GM19240 (cell line): Measurements from ENCODE around the gene NAPG.
A peak's percentile ranks its signal among the peaks of the same experiment; 100 is the strongest.
"Not testable (repeated sequence)": the region's sequence is repeated elsewhere in the genome, so short reads cannot be mapped to it uniquely, and the experiment has no call there.

Experiments used
- DNase-seq: peaks from one replicate; pipeline ENCODE4 v3.0.0; 2011; ENCODE audit warnings: low spot score; ENCODE audit not compliant: insufficient read length

NAPG gene

GRCh38 chr18:10514082-10514481, 11.7 kb upstream of the NAPG start:
- no peak for DNase-seq

- DNase-seq = no peak
Measured at GRCh38 chr18:10514601-10515000, 11.2 kb upstream of the NAPG start.

DNA sequence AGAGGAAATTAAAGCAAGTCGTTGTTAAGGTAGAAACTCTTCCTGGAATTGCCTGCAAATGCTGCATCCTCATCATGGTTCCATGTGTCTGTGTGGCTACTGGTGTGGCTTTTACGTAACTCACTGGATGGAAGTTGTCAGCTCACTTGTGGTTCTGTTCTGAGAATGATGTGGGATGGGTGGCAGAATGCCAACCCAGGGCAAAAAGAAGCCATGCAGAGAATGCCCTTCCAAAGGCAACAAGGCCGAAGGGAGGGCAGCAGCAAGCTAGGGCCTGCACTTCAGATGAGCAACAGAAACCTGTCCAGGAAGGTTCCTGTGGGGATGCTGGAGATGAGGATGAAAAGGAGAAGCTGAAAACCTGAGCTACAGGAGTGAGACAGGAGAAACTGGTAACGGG, 10.4 kb upstream of the NAPG start:
- no peak for DNase-seq

DNA sequence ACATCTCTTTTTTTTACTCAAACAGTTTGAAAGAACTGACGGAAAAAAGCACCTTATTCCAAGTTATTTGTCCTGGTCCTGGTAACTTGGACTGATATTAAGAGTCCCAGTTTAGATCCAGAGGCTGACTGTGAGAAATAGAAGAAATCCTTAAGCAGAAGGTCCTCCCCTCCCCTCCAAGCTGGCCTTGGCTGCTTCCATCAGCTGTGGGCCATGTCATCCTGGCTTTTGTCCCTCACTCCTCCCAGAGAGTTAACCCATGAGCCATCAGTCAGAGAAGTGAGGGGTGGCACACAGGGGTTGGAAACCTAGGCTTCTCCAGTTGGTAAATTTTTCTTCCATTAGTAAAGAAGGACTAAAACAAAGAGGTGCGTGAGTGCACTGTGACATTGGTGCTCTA, 9.7 kb upstream of the NAPG start:
- DNase-seq = no peak

DNA sequence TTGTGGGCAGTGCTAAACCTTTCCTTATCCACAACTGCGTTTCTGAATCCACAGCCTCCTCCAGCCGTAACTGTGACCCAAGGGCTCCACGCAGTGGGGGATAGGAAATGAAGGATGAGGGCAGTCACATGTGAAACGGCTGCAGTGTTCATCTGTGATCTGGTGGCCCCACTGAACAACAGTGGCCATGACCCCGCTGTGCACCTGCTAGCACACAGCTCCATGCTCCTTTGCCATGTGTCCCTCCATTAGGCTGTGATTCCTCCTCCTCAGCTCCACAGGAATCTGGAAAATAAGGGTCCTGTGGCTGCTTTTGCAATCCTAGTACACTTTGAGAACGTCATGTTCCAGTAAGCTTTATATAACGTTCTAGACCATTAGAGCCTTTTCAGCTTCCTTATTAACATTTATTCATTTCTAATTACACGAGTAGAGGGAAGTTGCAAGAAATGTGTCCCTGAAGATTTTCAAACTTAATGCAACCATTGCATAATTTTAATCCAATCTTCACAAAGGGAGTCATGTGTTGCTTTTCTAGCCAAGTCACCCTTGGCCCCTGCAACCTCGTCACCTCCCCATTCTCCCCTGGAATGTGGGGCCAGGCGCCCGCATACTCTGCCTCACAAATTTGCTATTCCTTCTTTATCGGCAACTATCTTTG, 7.1 kb upstream of the NAPG start:
- no peak for DNase-seq

DNA sequence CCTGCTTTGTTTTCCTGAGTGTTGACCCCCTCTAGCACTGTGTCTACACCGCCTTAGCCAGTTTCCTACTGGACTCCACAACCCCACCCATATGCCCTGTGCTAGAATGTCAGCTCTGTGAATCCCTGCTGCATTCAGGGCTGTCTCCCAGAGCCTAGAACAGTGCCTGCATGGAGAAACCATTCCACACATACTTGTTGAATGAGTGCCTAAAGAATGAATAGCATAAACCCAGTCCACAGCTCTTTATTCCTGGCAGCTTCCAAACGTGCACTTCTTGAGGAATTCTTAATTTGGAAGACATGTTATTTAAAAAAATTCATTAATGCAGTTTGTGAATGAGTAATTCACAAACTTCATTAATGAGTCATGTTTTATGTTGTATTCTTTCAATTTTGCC, 6.5 kb upstream of the NAPG start:
- no peak for DNase-seq

- DNase-seq = peak; percentile 51
Measured at GRCh38 chr18:10519999-10520935, 5.6 kb upstream of the NAPG start.

GRCh38 chr18:10521566-10521965, 4.3 kb upstream of the NAPG start:
- no peak for DNase-seq

DNA sequence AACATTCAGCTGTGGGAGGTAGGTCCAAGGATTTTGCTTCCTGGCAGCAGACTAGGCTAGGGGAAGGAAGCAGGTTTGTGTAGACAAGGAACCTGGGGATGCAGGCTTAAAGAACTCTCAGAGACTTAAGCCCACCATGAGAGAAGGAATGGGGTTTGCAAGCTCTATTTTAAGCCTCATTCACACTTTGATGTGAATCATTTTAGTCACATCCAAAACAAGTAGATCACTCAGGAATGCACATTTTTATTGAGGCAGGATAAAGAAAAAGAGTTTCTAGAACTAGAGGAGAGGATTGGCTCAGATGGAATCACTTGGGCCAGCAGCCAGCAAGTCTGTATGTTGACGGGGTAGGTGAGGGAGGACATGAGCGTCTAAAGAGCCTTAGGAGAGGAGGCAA, 3.3 kb upstream of the NAPG start:
- DNase-seq = no peak

DNA sequence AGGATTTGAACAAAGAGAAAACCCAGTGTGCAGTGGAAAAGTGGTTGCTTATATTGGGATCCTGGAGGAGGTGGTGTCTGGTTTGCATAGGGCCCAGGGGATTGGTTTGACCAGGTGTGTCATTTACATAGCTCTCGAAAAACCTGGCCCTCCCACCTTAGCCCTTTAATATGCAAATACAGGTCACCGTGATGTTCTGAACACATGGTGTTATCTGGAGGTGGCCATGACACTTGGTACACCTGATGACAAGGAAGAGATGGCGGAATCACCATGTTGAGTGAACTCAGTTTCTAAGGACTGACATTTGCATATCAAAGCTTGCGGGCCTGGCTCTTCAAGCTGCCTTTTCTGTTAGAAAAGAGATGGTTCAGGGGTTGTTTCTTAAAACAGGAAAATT, 2.3 kb upstream of the NAPG start:
- DNase-seq = no peak

DNA sequence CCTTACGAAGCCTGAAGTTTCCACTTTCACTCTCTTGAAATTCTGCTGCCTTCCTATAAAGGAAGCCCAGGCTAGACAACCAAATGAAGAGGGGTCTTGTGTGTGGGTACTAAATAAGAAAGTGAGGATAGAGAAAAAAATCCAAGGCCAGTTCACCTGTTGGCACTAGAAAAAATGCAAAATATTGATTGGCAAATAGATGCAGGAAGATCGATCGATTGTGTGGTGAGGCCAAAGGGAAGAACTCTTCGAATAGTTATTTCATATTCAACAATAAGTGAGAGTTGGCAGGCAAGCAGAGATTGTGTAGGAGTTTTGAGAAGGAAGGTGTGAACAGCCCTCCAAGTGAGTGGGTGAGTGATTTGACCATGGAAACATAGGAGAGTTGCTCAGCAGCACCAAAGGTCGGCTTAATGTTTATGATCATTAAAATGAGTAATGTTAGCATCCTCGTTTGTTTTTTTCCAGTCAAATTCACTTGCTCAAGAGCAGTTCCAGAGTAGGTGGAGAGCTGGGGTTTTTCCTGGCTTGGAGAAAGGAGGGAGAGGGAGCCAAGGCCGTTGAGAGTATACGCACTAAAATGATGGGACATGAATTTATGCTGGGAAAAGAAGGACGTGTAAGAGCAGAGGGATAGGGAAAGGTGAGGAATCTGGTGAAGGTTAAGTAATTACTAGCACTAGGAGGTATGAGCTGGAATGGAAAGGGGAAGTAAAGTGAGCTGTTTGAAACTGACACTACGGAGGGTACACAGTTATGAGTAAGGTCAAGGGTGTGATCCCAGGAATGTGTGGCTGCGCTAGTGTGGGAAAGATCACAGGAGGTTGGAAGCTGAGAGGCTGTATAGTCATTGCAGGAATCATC, 1.1 kb upstream of the NAPG start:
- no peak for DNase-seq

DNA sequence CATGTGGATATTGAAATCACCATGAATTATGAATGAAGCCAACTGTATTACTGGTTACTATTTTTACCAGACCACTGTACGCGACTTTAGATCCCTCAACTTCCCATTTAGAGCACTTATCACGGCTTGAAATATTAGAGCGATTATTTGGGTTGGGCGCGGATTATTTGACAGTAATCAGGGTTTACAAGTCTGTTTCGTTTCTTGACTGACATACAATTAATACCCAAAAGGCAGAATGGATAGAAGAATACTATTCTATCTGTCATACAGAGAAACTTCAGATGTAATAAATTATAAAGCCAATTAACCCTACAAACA, 496 bp upstream of the NAPG start:
- DNase-seq = no peak

DNA sequence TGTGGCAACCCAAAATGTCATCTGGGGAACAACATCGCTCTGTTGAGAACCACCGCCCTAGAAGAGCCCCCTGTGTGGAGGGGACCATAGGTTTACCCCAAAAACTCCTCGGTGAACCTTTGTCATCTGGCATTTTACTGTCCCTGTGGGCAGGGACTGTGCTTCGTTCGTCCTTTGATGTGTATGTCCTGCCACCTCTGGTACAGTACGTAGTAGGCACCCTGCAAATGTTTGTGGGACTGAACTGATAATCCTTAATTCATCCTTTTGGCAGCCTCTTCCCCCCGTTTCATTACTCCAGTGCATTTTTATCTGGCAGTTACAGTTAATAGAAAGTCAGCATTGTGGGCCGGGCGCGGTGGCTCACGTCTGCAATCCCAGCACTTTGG, 728 bp downstream of the NAPG start:
- DNase-seq = no peak

DNA sequence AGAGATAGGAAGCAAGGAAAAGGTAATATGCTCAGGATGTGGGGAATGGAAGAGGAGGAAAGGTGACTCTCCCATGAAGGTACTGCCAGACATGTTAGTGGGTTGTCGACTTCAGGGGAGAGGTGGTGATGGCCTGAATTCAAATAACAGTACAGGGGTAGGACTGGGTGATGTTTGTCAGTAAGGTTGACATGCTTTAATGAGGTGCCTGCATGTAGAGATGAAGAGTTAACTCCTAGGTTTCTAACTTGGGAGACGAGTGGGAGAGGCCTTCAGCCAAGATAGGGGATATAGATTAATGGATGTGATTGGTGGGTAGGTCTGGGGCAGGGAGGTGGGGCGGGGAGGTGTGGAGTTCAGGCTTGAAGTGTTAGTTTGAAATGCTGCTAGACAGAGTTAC, 2.6 kb downstream of the NAPG start:
- DNase-seq = no peak

DNA sequence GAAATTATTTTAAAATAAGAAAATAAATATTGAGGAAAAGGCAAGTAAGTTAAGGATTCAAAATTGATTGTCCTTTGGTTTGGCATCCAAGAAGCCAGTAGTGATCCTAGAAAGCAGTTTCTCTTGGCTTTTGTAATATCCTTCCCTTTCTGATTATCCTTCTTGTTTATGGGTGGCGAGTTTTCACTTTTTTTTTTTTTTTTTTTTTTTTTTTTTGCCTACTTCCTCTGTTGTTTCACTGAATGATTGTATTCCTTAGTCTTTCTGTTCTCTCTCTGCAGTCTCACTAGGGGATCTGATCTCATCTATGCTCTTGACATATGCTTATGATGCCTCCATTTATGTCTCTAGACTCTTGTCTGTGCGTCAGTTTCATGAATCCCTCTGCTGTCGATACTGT, 4.2 kb downstream of the NAPG start:
- no peak for DNase-seq

DNA sequence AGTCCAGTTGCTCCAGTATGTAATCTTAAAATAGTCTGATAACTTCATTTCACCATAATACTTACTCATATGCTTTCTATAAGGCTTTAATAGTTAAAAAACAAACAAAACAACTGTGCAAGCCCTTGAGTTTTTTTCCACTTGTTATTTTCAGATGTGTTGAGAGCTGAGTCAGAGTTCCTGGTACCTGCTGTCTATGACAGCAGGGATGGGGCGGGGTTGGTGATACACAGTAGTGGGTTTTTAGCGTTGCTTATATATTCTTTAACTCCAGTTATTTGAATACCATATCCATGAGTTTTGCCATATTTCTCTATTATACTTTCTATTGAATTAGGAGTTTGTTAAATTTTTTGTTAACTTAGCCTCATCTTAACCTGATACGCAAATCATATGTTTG, 5.0 kb downstream of the NAPG start:
- DNase-seq = no peak

- no peak for DNase-seq
Measured at GRCh38 chr18:10533111-10533510, 7.3 kb downstream of the NAPG start.

GRCh38 chr18:10536280-10536679, 10.5 kb downstream of the NAPG start:
- DNase-seq = no peak

- DNase-seq = no peak
Measured at GRCh38 chr18:10537765-10538164, 11.9 kb downstream of the NAPG start.

- DNase-seq = not testable (repeated sequence)
Measured at GRCh38 chr18:10539124-10539523, 13.3 kb downstream of the NAPG start.

- DNase-seq = no peak
Measured at GRCh38 chr18:10543277-10543676, 17.4 kb downstream of the NAPG start.

- no peak for DNase-seq
Measured at GRCh38 chr18:10544093-10544748, 18.4 kb downstream of the NAPG start.
